ENCODE data around the gene ETV2.
"Not testable (repeated sequence)": the region's sequence is repeated elsewhere in the genome, so short reads cannot be mapped to it uniquely, and the experiment has no call there.

GRCh38 chr19:35691106-35691505 lies 49.6 kb downstream of the ETV2 start:
- not testable (repeated sequence) for TF ChIP-seq POLR2AphosphoS5 (IDR thresholded peaks at IDR 0.05; ENCODE audit: low read depth, low read length); CTCF (IDR thresholded peaks at IDR 0.05); EZH2phosphoT487 (IDR thresholded peaks at IDR 0.05; ENCODE audit: borderline replicate concordance, low read depth); JUND (IDR thresholded peaks at IDR 0.05); GATA2 (CRISPR knock-in tag; IDR thresholded peaks at IDR 0.05); EP300 (IDR thresholded peaks at IDR 0.05; ENCODE audit: borderline replicate concordance in 1 of 2, low read depth in 1 of 2, low read length in 1 of 2); USF2 (IDR thresholded peaks at IDR 0.05; ENCODE audit: borderline replicate concordance, low read depth, low read length); GABPA (IDR thresholded peaks at IDR 0.05; ENCODE audit: low read depth)

All from SK-N-SH (cell line).